HFFc6 (cell line): ENCODE measurements around the gene ACSL1. TPM values are rescaled to one million over a fixed set of nuclear protein-coding genes. Genes with fewer than 3 reads are reported as not detected.

Experiments
- DNase-seq: peaks from one replicate; pipeline ENCODE4 v3.0.0-alpha.2; 2018
- H3K27ac Mint-ChIP-seq: 2 replicates; pipeline ENCODE4 v1.8.0; 2020; ENCODE audit warnings: mild to moderate bottlenecking, mixed read lengths
- H3K27me3 Mint-ChIP-seq: 2 replicates; pipeline ENCODE4 v1.8.0; 2021; ENCODE audit warnings: mild to moderate bottlenecking, moderate library complexity, mixed read lengths; ENCODE audit not compliant: insufficient read depth
- H3K36me3 Mint-ChIP-seq: 2 replicates; pipeline ENCODE4 v1.8.0; 2021; ENCODE audit warnings: low read depth, mixed read lengths
- H3K4me1 Mint-ChIP-seq: 2 replicates; pipeline ENCODE4 v1.8.0; 2020; ENCODE audit warnings: low read depth, mixed read lengths
- H3K4me3 Mint-ChIP-seq: 2 replicates; pipeline ENCODE4 v1.8.0; 2020; ENCODE audit warnings: mild to moderate bottlenecking, moderate library complexity, mixed read lengths
- H3K9me3 Mint-ChIP-seq: 2 replicates; pipeline ENCODE4 v1.8.0; 2020; ENCODE audit warnings: mild to moderate bottlenecking, mixed read lengths
- total RNA-seq, 6 experiments: library from RNA; stranded (reverse); fragmentation: NEBNext Ultra II Directional; extraction: Animal tissue kit (Norgen Biotek cat#: 25700); gene quantifications; 2 replicates in 1 of 6; 3 replicates in 5 of 6; pipeline ENCODE4 v1.2.3, GENCODE V29; 2021
- TF ChIP-seq, protein P1 (sequence below): fragments of 200-600 bp; sonication (generic); IDR thresholded peaks from 2 replicates; pipeline ENCODE4 v1.5.0; 2021; ENCODE audit warnings: antibody characterized with exemption, mild to moderate bottlenecking

ACSL1 gene
- total RNA-seq, 6 experiments from 2014 or later, result 21.7 to 24.0 (median 22.9) TPM

GRCh38 chr4:184771416-184771815, 54.4 kb downstream of the ACSL1 start:
- H3K4me3 Mint-ChIP-seq, result no peak overlapping the region
- DNase-seq, result no peak
- 0 out of 2 replicates have a peak, but pooled peaks cover 2% of the 10 kb centered on the region for H3K36me3 Mint-ChIP-seq
- no peak overlapping the region for H3K27ac Mint-ChIP-seq
- no peaks in the 10 kb centered on the region for H3K9me3 Mint-ChIP-seq
- TF ChIP-seq, protein P1, sequence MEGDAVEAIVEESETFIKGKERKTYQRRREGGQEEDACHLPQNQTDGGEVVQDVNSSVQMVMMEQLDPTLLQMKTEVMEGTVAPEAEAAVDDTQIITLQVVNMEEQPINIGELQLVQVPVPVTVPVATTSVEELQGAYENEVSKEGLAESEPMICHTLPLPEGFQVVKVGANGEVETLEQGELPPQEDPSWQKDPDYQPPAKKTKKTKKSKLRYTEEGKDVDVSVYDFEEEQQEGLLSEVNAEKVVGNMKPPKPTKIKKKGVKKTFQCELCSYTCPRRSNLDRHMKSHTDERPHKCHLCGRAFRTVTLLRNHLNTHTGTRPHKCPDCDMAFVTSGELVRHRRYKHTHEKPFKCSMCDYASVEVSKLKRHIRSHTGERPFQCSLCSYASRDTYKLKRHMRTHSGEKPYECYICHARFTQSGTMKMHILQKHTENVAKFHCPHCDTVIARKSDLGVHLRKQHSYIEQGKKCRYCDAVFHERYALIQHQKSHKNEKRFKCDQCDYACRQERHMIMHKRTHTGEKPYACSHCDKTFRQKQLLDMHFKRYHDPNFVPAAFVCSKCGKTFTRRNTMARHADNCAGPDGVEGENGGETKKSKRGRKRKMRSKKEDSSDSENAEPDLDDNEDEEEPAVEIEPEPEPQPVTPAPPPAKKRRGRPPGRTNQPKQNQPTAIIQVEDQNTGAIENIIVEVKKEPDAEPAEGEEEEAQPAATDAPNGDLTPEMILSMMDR, result no peak
- H3K4me1 Mint-ChIP-seq, result no peaks in the 10 kb centered on the region
- no peaks in the 10 kb centered on the region for H3K27me3 Mint-ChIP-seq

DNA sequence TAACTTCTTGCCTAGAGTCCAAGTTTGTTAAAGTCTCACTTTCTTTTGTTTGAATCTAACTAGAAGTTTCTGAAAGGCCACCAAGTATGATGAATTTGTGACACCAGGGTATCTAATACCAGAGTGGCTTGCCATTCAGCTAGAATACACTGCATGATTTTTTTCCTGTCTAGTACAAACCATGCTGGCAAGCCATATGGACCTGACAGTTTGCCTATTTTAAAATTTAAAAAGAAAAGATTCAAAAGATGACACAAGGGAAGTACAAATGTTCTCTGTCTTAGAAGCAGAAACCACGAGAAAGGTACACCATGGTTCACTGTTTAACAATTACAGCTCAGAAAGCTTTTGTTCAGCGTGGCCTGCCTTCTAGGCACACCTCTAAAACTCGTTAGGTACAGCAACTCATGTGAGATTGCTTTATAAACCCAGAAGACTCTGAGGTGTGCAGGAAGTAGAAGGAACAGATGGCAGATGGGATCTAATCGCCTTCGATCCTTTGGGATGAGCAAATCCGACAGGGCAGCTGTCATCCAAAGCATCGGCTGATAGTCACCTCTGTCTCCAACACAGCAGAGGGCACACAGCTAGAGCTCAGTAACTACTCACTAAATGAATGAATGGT, 56.5 kb downstream of the ACSL1 start:
- Mint-ChIP-seq H3K4me3 (no peak overlapping the region), H3K4me1 (no peaks in the 10 kb centered on the region), H3K27me3 (no peaks in the 10 kb centered on the region), H3K9me3 (no peaks in the 10 kb centered on the region), H3K27ac (no peak overlapping the region), H3K36me3 (peaks cover 10% of the 10 kb centered on the region; the same call in 1 of the 2 replicates)
- TF ChIP-seq, protein P1, result no peak
- no peak for DNase-seq

GRCh38 chr4:184768296-184768695, 57.5 kb downstream of the ACSL1 start:
- Mint-ChIP-seq H3K4me3 (no peak overlapping the region), H3K4me1 (peaks cover 5% of the 10 kb centered on the region), H3K9me3 (no peaks in the 10 kb centered on the region), H3K27me3 (no peaks in the 10 kb centered on the region; the same call in 1 of the 2 replicates), H3K27ac (no peak overlapping the region), H3K36me3 (peaks cover 10% of the 10 kb centered on the region; the same call in 1 of the 2 replicates)
- DNase-seq, result no peak
- TF ChIP-seq, protein P1, result no peak

GRCh38 chr4:184766446-184766845, 59.3 kb downstream of the ACSL1 start:
- H3K9me3 Mint-ChIP-seq, result no peaks in the 10 kb centered on the region
- peaks cover 10% of the 10 kb centered on the region; the same call in 1 of the 2 replicates for H3K36me3 Mint-ChIP-seq
- peaks cover 11% of the 10 kb centered on the region for H3K4me1 Mint-ChIP-seq
- TF ChIP-seq, protein P1, result no peak
- DNase-seq, result no peak
- H3K27me3 Mint-ChIP-seq, result no peaks in the 10 kb centered on the region; the same call in 1 of the 2 replicates
- H3K4me3 Mint-ChIP-seq, result no peak overlapping the region
- H3K27ac Mint-ChIP-seq, result no peak overlapping the region

DNA sequence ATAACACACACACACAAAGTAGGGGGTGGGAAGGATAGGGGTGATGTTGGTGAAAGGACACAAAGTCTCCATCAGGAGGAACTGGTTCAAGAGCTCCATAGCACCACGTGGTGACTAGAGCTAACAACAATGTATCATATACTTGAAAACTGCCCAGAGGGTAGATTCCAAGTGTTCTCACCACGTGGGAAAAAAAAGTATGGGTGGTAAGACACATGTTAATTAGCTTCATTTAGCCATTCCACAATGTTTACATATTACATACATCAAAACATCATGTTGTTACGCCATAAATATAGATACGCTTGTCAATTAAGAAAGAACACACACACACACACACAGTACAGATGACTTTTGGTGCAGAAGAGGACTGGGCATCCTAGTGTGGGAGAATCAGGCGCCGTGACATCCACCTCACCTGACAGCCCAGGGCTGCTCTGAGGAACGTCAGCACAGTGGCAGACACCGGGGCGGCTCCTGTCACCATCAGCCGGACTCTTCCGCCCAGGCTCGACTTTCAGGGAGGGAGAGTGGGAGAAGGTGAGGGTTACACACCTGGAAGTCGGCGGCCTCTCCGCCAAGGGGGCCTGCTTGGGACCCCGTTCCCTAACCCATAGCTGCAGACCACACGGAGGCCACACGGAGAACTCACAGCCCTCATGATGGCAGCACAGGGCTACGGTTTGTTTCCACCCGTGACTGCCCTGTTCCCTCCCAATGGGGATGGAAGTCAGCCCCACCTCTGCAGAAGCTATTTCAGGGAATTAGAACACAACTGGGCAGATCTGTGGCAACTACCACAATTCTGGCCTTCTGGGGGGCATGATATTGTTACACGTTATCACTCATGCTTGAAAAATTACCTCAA, 60.1 kb downstream of the ACSL1 start:
- Mint-ChIP-seq H3K4me3 (no peak overlapping the region), H3K27ac (no peak overlapping the region), H3K27me3 (no peaks in the 10 kb centered on the region; the same call in 1 of the 2 replicates), H3K36me3 (peaks cover 10% of the 10 kb centered on the region; the same call in 1 of the 2 replicates), H3K4me1 (peaks cover 11% of the 10 kb centered on the region), H3K9me3 (no peaks in the 10 kb centered on the region)
- TF ChIP-seq, protein P1, result no peak
- DNase-seq, result no peak
